ENCODE results near the gene DLGAP1. TPM values are rescaled to one million over a fixed set of nuclear protein-coding genes. Genes with fewer than 3 reads are reported as not detected.

The DLGAP1 gene
- total RNA-seq, 4 donors from 2014 or later, result 1.2 to 1.4 (median 1.4) TPM

DNA sequence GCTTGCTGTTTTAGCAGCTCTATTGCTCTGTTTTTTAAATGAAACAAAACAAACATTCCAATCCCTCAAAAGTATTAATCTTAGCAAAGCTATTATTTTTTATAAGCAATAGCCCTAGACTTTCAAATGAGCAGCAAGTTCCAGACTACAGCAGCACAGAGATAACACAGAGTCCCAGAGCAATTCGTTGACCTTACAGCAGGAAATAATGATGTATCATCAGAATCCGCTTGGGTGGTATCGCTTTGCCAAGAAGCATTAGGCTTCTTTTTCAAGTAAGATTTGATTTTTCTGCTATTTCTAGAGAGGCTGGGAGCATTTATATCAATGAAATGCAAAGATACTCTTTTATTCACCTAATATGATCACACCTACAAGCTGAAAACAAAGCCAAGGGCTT, 209.7 kb downstream of the DLGAP1 start:
- Histone ChIP-seq H3K27ac (replicated peaks in 1 of 4) (no peak overlapping the region), H3K36me3 (no peaks in the 10 kb centered on the region), H3K4me1 (no peaks in the 10 kb centered on the region), H3K27me3 (no peaks in the 10 kb centered on the region), H3K9me3 (no peaks in the 10 kb centered on the region), H3K4me3 (no peak overlapping the region)
- 57% methylated on average over 3 of the region's 3 CpGs for WGBS
- intact Hi-C loops (cut with DNase I), result no loop called here
- DNase-seq (ENCODE audit: extremely low spot score), result no peak
- TF ChIP-seq EP300 (IDR thresholded peaks at IDR 0.05) (no peak), POLR2AphosphoS5 (IDR thresholded peaks at IDR 0.05) (no peak), POLR2A (IDR thresholded peaks at IDR 0.05; ENCODE audit: low read depth) (no peak)
- TF ChIP-seq, protein P1, sequence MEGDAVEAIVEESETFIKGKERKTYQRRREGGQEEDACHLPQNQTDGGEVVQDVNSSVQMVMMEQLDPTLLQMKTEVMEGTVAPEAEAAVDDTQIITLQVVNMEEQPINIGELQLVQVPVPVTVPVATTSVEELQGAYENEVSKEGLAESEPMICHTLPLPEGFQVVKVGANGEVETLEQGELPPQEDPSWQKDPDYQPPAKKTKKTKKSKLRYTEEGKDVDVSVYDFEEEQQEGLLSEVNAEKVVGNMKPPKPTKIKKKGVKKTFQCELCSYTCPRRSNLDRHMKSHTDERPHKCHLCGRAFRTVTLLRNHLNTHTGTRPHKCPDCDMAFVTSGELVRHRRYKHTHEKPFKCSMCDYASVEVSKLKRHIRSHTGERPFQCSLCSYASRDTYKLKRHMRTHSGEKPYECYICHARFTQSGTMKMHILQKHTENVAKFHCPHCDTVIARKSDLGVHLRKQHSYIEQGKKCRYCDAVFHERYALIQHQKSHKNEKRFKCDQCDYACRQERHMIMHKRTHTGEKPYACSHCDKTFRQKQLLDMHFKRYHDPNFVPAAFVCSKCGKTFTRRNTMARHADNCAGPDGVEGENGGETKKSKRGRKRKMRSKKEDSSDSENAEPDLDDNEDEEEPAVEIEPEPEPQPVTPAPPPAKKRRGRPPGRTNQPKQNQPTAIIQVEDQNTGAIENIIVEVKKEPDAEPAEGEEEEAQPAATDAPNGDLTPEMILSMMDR (IDR thresholded peaks at IDR 0.05), result no peak

- DNase-seq (ENCODE audit: extremely low spot score), result no peak
- Histone ChIP-seq H3K27ac (replicated peaks in 1 of 4) (no peak overlapping the region), H3K27me3 (no peaks in the 10 kb centered on the region), H3K4me1 (no peaks in the 10 kb centered on the region), H3K4me3 (no peak overlapping the region), H3K9me3 (no peaks in the 10 kb centered on the region), H3K36me3 (no peaks in the 10 kb centered on the region)
- 91% methylated on average over 5 of the region's 5 CpGs for WGBS
- intact Hi-C loops (cut with DNase I), result no loop called here
- no peak for TF ChIP-seq POLR2AphosphoS5 (IDR thresholded peaks at IDR 0.05)
Measured at GRCh38 chr18:4242431-4243161, 212.5 kb downstream of the DLGAP1 start.

DNA sequence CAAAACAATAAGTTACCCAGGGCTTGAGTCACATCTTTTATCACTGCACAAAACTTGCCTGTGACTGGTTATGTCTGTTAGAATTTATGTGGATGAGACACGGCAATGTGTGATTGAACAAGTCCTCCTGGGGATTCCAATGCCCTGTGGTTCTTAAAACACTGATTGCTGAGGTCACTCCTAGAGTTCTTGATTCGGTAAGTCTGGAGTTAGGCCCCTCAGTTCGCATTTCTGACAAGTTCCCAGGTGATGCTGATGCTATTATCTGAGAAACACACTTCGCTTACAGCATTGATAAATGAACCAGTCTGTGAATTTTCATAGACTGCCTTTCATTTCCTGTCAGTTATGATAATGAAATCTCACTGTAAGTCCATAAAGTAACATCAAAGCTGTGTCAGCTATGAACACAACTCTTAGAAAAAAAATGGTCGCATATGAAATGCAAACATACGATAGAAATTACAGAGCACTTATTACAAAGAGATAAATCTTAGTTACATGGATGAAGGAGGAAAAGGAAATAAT, 214.0 kb downstream of the DLGAP1 start:
- Histone ChIP-seq H3K4me3 (no peak overlapping the region), H3K36me3 (no peaks in the 10 kb centered on the region), H3K9me3 (no peaks in the 10 kb centered on the region), H3K27me3 (no peaks in the 10 kb centered on the region), H3K4me1 (no peaks in the 10 kb centered on the region), H3K27ac (replicated peaks in 1 of 4) (no peak overlapping the region)
- DNase-seq (ENCODE audit: extremely low spot score), result no peak
- intact Hi-C loops (cut with DNase I), result no loop called here
- 55% methylated on average over 6 of the region's 6 CpGs for WGBS
- TF ChIP-seq POLR2AphosphoS5 (IDR thresholded peaks at IDR 0.05) (no peak), EP300 (IDR thresholded peaks at IDR 0.05) (no peak), POLR2A (IDR thresholded peaks at IDR 0.05; ENCODE audit: low read depth) (no peak)
- TF ChIP-seq, protein P1 (IDR thresholded peaks at IDR 0.05), result no peak

DNA sequence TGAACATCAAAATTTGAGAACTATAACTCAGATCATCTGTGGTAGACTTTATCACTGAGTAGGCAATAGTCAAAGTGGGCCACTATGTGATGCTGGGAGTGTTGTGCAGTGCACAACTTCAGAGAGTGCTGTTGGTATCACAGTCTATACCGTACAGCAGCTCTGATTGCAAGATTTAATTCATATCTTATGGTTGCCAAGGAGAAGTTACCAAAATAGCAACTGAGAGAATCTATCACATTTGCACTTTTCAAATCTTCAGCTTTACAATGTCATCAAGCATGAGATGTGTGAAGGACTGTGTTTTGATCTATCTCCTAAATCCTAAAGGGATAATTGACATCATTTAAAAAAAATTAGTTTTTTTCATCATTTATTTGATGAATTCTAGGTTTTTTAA, 216.1 kb downstream of the DLGAP1 start:
- no peak for DNase-seq (ENCODE audit: extremely low spot score)
- H3K9me3 ChIP-seq, result no peaks in the 10 kb centered on the region
- H3K4me3 ChIP-seq, result no peak overlapping the region
- H3K4me1 ChIP-seq, result no peaks in the 10 kb centered on the region
- TF ChIP-seq, protein P1 (IDR thresholded peaks at IDR 0.05), result no peak
- TF ChIP-seq POLR2A (IDR thresholded peaks at IDR 0.05; ENCODE audit: low read depth), result no peak
- no peak for TF ChIP-seq EP300 (IDR thresholded peaks at IDR 0.05)
- no peak for TF ChIP-seq POLR2AphosphoS5 (IDR thresholded peaks at IDR 0.05)
- WGBS, result 88% methylated on average over 1 of the region's 1 CpG
- no peak overlapping the region for H3K27ac ChIP-seq (replicated peaks in 1 of 4)
- H3K27me3 ChIP-seq, result no peaks in the 10 kb centered on the region
- intact Hi-C loops (cut with DNase I), result no loop called here
- no peaks in the 10 kb centered on the region for H3K36me3 ChIP-seq

GRCh38 chr18:4237664-4238041, 217.5 kb downstream of the DLGAP1 start:
- Histone ChIP-seq H3K9me3 (no peaks in the 10 kb centered on the region), H3K4me1 (no peaks in the 10 kb centered on the region), H3K27me3 (no peaks in the 10 kb centered on the region), H3K27ac (replicated peaks in 1 of 4) (no peak overlapping the region), H3K4me3 (no peak overlapping the region), H3K36me3 (no peaks in the 10 kb centered on the region)
- intact Hi-C loops (cut with DNase I), result no loop called here
- TF ChIP-seq, protein P1 (IDR thresholded peaks at IDR 0.05), result no peak
- TF ChIP-seq POLR2AphosphoS5 (IDR thresholded peaks at IDR 0.05), result no peak
- no peak for TF ChIP-seq EP300 (IDR thresholded peaks at IDR 0.05)
- TF ChIP-seq POLR2A (IDR thresholded peaks at IDR 0.05; ENCODE audit: low read depth), result no peak
- no peak for DNase-seq (ENCODE audit: extremely low spot score)
- 76% methylated on average over 2 of the region's 2 CpGs for WGBS
